ENCODE data around the gene IL17REL.

DNA sequence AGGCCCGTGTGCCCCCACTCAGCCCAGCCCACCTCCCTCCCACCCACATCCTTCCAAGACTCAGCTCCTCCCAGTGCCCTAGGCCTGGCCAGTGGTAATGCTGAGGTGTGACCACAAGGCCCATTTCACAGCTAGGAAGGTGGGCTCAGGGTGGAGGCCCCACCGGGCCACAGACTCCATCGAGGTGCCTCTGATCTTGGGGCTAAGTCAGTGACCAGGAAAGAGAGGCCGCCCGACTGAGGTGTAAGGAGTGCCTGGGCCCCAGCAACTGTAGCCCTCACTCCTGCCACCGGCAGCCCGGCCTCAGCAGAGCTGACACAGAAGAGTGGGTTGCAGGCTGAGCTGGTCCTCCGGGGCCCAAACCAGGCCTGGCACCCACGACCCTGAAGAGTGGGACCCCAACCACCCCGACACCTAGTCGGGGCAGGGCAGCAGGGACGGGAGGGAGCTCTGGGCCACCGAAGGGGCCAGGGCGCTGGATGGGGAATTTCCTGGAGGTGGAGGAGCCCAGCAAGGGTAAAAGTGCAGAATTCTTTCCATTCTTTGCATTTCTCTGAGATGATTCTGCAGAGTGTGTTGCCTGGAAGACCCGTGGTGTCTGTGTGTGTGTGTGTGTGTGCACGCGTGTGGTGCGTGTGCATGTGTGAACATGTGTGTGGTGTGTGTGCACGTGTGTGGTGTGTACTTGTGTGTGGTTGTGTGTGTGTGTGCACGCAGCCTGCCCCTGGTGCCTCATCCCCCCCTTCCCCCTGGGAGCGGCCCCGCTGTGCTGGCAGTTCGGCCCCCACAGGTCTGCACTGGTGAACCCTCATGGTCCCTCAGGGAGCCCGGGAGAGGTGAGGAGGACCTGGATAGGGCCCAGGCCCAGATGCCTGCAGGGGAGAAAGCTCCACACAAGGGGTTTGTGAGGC, 60.3 kb downstream of the IL17REL start:
- TF ChIP-seq, protein P1, sequence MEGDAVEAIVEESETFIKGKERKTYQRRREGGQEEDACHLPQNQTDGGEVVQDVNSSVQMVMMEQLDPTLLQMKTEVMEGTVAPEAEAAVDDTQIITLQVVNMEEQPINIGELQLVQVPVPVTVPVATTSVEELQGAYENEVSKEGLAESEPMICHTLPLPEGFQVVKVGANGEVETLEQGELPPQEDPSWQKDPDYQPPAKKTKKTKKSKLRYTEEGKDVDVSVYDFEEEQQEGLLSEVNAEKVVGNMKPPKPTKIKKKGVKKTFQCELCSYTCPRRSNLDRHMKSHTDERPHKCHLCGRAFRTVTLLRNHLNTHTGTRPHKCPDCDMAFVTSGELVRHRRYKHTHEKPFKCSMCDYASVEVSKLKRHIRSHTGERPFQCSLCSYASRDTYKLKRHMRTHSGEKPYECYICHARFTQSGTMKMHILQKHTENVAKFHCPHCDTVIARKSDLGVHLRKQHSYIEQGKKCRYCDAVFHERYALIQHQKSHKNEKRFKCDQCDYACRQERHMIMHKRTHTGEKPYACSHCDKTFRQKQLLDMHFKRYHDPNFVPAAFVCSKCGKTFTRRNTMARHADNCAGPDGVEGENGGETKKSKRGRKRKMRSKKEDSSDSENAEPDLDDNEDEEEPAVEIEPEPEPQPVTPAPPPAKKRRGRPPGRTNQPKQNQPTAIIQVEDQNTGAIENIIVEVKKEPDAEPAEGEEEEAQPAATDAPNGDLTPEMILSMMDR (IDR thresholded peaks at IDR 0.05) = no peak
- no peak for TF ChIP-seq POLR2A (IDR thresholded peaks at IDR 0.05)
